T47D (cell line): ENCODE data around the gene MAPK11.

Experiments used
- DNase-seq, 2 experiments: peaks; one replicate each; pipeline versions ENCODE4 v3.0.0 to v3.0.0-alpha.2; 2011 to 2012; ENCODE audit warnings: low read depth in 1 of 2, low spot score in 1 of 2
- JUND ChIP-seq: IDR thresholded peaks from 2 replicates; pipeline ENCODE4 v1.6.1; 2012; ENCODE audit warnings: low read depth
- in situ Hi-C: cut with HindIII; loops from 2 replicates; pipeline ENCODE4 v1.10.0; 2016; ENCODE audit warnings: low sequenced_read_pairs, low pct_unique_long_range_greater_than_20kb

MAPK11 gene

DNA sequence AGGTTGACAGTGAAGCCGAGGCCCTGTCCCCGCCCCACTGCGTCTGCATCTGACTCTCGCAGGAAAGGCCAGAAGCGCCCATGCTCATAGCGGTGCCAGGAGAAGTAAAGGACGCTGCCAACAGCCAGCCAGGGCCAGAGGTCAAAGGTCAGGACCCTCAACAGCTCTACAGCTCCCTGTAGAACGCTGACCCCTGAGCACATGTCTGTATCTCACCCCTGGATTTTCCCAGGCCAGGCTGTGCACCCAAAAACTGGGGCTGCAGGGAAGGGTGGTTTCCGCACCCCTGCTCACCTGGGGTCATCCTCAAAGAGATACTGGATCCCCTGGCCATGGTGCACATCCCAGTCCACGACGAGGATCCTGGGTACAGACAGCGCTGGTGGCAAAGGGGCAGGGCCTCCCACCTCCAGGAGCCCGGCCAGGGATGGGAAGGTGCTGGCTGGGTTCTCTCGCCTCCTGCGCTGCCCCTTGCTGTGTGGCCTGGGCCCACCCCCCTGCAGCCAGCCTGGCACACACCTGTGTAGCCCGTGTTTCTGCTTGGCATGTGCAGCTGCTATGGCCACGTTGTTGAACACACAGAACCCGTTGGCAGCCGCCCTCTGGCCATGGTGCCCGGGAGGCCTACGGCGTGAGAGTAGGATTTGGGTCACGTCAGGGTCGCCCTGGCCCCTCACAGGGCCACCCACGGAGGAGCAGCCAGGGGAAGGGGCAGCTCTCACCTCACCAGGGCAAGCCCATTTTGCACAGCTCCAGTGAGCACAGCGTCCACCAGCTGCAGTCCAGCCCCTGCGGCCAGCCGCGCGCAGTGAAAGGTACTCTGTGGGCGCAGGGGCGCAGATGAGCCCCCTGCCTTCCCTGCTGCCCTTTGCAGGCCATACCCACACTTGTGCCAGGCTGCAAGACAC is 20.6 kb downstream of the MAPK11 start:
- TF ChIP-seq JUND, result no peak
- DNase-seq, result no peak
- in situ Hi-C loops, result no loop called here

DNA sequence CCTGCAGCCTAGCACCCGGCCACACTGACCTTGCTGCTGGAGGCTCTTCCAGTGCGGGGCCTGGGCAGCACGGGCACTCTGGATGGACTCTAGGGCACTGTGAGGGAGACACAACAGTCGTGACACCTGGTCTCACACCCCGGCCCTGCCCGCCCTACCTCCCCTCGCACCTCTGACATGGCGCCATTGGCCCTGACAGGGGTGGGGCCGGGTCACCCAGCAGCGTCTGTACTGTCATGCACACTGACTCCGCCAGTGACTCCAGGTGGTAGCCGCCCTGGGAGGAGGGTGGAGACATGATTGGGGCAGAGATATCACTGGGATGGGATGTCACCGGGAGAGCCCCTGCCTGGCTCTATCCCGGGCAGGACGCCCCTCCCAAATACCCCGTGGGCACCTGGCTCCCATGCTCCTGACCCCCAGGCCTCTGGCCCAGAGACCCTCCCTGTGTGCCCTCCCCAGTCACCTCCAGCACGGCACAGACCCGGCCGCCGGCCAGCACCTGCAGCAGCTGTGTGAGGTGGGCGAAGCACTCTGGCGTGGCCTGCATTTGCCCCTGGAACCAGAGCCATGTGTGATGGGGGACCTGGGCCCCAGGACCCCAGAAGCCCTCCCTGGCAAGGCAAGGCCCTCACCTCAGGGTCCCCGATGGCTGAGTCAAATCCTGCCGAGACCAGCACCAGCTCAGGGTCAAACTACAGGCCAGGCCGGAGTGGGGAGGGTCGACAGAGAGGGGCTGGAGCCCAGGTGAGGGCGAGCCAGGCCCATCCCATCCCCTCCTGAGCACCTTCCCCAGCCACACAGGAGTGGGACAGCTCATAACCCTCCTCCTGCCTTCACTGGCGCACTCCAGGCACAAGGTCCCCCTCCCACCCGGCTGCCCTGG is 21.7 kb downstream of the MAPK11 start:
- no peak for DNase-seq
- in situ Hi-C loops, result no loop called here
- no peak for TF ChIP-seq JUND

DNA sequence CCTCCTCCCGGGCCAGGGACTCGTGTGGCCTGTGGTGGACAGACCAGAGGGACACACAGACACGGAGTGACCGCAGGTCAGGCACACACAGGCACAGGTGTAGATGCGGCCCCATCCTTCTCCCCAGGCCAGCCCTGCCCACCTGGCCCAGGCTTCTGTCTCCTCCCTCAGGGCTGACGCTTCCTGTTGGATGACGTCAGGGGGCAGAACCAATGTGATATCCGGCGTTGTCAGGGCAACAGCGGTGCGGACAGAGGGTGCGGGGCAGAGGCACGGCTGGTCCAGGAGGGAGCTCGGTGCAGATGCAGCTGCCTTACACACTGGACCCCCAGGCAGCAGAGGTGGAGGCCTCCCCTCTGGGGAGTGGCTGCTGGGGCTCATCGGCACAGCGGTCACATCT is 22.4 kb downstream of the MAPK11 start:
- in situ Hi-C loops, result no loop called here
- TF ChIP-seq JUND, result no peak

DNA sequence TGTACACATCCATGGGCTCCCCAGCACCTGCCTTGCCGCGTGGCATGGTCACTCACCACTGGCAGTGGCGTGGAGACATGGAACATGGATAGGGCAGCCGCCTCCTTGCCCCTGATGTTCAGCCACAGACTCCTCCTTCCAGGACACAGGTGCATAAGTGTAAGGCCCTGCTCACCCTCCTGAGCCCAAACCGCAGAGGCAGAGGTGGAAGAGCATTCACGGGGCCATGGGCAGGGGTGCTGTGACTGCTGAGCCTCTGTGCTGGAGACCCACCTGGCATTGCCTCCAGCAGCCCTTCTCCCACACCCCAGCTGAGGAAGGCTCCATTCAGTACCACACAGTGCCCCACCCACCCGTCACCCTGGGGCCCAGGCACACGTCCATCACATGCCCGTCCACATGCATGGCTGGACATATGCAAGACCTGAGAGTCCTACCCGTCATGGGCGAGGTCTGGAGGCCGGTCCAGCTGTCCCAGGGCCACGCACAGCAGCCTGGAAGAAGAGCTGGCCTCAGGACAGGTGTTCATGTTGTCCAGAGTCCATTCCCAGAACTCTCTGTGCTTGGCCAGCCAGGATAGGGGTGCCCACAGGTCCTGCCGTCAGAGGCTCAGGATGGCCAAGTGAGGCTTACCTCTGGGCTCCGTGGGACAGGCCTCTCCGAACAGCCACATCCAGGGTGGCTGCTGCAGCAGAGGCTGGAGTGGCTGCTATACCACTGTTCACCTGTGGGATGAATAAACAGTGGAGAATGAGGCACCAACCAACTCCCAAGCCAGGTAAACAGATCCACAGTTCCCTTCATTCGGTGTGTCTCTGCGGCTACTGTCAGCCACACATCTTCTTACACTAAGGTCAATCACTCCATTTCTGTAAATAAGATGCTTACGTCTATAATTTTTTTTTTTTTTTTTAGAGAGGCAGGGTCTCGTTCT is 23.7 kb downstream of the MAPK11 start:
- peak in 1 of 2 experiments; percentile 51 for DNase-seq
- TF ChIP-seq JUND, result no peak
- in situ Hi-C loops, result no loop called here

More for the DNA sequence above, 22.4 kb downstream of the MAPK11 start:
- no peak for DNase-seq

DNA sequence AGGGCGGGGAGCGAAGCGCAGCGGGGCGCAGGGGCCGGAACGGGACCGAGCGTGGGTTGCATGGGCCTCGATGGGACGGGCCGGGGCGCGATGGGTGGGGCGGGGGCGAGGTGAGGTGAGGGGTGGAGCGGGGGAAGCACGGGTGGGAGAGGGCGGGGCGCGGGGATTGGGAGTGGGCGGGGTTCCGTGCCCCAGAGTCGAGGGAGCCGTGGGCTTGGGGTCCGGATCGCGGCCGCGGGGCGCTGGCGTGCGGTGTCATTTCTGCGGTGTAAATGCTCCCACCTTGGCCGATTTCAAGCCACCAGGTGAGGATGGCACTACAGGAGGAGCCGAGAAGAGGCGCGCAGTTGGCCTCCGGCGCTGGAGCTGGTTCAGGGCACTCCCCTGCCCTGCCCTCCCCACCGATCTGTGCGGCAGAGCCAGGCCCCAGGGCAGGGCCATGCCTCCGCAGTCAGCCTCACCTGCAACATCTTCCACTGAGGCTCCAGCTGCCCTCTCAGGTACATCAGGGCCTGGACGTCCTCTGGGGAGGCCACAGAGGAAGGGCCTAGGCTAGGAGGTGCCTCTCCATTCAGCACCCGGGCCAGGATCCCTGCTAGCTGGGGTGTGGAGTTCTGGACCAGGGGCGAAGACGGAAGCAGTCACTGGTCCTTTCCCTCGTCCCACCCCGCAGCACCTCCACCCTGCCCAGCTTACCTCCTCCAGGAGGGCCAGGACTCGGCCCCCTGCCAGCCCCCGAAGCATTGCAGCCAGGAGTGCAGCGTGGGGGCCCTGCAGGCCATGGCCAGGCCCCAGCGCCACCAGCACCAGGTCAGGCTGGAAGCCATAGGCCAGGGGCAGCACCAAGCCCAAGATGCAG is 24.7 kb downstream of the MAPK11 start:
- DNase-seq, result no peak
- in situ Hi-C loops, result no loop called here
- no peak for TF ChIP-seq JUND

DNA sequence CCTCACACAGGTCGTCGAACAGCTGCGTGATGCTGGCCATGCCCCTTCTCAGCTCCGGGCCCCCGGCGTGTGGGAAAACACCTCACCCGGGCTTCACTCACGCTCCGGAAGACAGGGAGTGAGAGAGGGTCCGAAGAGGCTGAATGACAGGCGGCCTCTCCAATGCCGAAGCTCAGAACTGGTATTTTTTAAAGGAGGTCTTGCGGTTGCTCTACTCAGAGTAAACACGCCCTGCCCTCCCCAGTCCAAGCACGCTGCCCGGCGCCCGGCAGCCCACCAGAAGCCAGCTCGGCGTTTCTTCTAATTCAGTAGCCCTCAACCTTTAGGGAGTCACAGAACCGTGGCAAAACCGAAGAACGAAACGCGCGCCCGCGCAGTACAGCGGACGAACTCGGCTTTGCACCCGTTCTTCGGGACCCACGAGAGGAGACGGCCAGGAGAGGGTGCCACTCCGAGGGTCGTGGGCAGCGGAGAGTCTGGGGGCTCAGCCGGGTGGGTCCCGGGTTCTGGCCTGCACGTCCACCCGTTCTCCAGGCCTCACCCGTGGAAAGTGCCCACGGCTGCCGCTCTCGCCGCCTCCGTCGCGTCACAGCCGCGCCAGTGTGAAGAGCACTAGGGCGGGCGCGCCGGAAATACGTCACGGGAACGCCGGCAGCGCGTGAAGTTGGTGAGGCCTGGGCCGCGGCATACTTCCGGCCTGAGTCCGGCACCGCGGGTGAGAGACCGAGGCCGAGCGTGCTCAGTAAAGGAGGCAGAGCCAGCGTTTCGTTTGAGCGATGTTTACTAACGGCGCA is 25.6 kb downstream of the MAPK11 start, which contains the start of gene TUBGCP6:
Gene TUBGCP6 (minus strand): TSS at position 604 of the 794 bp plus-strand sequence. CDS start 564 bp downstream, at position 40.
- in situ Hi-C loops, result no loop called here
- TF ChIP-seq JUND, result no peak

DNA sequence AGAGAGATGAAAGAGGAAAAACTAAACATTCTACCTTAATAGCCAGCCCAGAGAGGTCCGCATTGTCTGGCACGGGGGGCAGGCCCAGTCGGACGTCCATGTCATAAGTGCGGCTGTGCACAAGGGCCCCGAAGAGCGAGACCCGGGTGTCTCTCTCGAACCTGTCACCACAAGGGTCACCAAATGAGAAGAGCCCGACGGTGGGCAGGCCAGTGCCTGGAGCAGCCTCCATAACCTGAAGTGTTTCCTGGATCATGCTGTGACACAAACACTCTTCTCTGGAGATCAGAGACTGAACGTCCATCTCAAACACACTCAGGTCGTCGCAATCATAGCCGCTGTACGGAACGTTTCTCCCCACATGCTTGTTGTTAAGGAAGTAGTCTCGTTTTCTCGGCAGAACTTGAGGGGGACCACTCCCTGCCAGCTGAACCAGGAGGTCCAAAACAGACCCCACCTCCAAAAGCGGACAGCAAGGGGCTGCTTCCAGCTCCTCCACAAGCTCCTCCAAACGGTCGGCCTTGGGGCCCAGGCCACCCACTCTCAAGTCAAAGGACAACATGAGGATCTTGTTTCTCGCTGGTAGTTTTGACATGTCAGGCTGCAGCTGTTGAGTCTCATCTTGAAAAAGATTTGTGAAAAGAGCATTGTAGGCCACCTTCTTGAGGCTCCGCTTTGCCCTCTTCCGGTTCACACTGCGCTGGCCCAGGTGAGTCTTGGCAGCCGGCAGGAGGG is 26.3 kb downstream of the MAPK11 start:
- TF ChIP-seq JUND, result no peak
- no peak for DNase-seq
- in situ Hi-C loops, result no loop called here

More for the DNA sequence above, 25.6 kb downstream of the MAPK11 start, which contains the start of gene TUBGCP6:
- DNase-seq, result peak; percentile 74 to 92

DNA sequence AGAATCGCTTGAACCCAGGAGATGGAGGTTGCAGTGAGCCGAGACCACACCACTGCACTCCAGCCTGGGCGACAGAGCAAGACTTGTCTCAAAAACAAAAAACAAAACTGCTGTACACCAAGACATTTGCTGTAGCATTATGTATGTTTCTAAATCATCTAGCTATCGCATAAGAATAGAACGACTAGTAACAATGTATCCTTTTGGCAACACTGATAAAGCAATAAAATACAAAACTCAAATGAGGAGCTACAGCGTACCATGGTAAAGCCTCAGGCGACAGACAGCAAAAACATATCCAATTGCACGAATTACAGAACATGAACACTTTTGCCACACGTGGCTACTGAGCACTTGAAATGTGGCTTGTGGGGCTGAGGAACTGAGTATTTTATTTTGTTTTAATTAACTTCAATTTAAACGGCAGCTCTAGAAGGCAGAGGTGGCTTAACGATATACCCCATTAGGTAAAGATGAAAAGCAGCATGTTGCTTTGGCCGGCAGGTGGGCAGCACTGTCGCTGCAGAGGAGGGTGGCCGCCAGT is 27.7 kb downstream of the MAPK11 start:
- DNase-seq, result no peak
- no peak for TF ChIP-seq JUND
- in situ Hi-C loops, result no loop called here

DNA sequence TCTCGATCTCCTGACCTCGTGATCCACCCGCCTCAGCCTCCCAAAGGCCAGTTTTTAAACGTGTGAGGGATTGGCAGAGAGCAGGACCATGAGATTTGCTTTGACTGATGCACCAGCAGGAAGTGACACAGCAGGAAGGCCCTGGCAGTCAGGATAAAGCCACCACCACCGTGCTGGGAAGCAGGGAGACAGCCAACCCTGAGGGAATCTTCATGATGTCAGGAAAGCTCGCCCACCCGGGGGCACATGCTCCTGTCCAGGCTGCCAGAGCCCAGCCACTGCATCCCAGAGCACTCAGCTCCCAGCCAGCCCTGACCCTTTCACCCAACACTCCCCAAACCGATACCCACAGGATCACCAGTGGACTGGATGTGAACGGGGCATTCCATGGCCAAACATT is 31.4 kb downstream of the MAPK11 start:
- TF ChIP-seq JUND, result no peak
- in situ Hi-C loops, result no loop called here
- DNase-seq, result no peak
